NCI-H187 treated with DMSO at 0.1 percent for 48 hours (cell line): ENCODE measurements around the gene NSD1.

Experiments used
- DNase-seq: peaks from one replicate; lab custom pipeline; 2025; lab: John Stamatoyannopoulos, UW

The NSD1 gene

DNA sequence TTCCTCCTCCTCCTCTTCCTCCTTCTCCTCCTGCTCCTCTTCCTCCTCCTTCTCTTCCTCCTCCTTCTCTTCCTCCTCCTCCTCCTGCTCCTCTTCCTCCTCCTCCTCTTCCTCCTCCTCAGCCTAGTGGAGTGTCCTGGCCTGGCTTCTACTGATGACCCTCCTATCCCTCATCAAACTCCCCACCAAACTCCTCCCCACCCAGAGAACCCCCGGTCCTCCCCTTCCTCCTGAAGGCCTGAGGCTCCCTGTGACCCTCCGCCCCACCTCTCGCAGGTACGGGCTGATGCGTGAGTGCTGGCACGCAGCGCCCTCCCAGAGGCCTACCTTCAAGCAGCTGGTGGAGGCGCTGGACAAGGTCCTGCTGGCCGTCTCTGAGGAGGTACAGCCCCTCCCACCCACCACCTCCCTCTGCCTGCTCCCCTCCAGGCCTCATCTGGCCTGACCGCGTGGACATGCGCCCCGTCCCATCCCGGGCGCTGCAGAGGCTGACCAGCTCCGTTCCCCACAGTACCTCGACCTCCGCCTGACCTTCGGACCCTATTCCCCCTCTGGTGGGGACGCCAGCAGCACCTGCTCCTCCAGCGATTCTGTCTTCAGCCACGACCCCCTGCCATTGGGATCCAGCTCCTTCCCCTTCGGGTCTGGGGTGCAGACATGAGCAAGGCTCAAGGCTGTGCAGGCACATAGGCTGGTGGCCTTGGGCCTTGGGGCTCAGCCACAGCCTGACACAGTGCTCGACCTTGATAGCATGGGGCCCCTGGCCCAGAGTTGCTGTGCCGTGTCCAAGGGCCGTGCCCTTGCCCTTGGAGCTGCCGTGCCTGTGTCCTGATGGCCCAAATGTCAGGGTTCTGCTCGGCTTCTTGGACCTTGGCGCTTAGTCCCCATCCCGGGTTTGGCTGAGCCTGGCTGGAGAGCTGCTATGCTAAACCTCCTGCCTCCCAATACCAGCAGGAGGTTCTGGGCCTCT is 36.3 kb upstream of the NSD1 start:
- DNase-seq: no peak

- no peak for DNase-seq
These were observed 35.5 kb upstream of the NSD1 start for GRCh38 chr5:177098120-177098469.

- DNase-seq: no peak
These were observed 35.0 kb upstream of the NSD1 start for GRCh38 chr5:177098470-177099141.

DNA sequence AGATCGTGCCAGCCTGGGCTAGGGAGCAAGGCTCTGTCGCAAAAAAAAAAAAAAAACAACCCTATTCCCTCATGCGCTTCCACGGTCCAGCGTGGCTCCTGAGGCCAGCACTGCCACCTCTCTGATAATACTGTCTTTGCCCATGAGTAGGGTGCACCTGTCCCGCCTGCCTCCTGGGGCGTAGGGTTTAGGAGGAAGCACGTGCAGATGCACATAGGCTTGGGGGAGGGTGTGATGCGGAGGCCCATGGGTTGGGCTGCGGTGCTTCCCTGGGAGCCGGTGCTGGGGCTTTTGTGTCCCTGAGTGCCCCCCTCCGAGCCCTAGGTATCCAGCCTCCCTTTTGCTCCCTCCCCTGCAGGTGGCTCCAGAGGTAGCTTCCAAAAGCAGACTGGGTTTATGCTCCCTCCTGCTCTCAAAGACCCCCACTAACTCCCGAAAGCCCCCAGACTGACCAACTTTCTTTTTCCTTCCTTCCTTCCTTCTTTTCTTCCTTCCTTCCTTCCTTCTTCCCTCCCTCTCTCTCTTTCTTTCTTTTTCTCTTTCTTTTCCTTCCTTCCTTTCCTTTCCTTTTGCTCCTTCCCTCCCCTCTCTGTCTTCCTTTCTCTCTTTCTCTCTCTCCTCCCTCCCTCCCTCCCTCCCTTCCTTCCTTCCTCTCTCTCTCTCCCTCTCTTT is 34.0 kb upstream of the NSD1 start:
- no peak for DNase-seq

- DNase-seq: no peak
These were observed 32.9 kb upstream of the NSD1 start for GRCh38 chr5:177100714-177101121.

GRCh38 chr5:177103523-177104253 is 29.9 kb upstream of the NSD1 start:
- no peak for DNase-seq

GRCh38 chr5:177105691-177106476 is 27.7 kb upstream of the NSD1 start:
- DNase-seq: no peak

DNA sequence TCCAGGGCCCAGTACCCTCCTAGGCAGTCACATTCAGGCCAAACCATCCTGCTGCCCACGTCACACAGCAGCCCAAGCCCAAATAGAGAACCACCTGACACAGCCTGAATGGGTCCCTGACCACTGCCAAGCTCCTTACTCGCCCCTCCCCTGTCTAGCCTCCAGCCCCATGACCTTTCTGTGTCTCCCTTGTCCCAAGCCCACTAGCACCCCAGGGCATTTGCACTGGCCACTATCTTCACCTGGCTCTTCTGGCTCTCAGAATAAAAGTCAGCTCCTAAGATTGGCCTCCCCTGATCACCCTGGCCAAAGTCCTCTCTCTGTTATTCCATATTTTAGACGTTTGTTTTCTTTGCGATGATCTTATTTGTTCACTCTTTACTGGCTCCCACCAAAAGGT is 26.4 kb upstream of the NSD1 start:
- DNase-seq: no peak

DNA sequence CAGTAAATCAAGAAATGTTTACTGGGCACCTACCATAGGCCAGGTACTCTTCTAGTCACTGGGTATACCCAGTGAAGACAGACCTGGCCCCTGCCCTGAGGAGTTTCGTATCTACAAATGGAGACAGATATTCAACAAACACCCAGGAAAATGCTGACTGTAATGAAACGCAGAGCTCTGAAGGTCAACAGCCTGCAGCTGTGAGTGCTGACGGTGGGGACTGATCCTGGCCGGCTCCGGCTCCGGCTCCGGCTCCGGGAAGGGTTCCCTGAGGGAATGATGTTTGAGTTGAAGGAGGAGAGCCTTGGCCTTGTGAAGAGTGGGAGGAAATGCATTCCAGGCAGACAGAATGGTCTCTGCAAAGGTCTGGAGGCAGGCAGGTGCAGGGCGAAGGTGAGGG is 23.8 kb upstream of the NSD1 start:
- DNase-seq: no peak

GRCh38 chr5:177111720-177112394 is 21.7 kb upstream of the NSD1 start:
- DNase-seq: no peak

DNA sequence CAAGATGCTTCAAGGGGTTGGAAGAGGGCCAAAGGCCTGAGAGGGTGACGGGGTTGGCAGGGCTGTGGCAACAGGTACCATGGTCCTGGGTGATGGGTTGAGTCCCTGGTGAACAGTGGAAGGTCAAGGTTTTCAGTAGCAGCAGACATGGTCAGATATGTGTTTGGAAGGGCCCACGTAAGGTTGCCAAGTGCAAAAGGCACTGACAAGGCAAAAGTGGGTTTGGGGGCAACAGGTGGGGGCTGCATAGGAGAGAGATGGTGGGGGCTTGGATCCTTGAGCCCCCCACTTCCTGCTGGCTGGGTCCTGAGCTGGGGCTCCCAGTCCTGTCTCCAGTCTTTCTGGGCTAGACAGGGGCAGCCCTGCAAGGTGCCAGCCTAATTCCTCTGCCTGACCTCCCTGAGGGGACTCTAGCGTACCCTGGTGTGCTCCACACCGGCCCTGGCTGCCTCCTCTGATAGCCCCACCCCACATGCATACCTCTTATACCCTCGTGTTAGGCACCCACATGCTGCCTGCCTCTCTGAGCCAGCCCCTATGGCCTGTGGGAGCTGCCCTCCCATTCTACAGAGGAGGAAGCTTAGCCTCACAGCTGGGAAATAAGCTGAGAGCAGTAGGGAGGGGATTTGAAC is 20.9 kb upstream of the NSD1 start:
- no peak for DNase-seq

DNA sequence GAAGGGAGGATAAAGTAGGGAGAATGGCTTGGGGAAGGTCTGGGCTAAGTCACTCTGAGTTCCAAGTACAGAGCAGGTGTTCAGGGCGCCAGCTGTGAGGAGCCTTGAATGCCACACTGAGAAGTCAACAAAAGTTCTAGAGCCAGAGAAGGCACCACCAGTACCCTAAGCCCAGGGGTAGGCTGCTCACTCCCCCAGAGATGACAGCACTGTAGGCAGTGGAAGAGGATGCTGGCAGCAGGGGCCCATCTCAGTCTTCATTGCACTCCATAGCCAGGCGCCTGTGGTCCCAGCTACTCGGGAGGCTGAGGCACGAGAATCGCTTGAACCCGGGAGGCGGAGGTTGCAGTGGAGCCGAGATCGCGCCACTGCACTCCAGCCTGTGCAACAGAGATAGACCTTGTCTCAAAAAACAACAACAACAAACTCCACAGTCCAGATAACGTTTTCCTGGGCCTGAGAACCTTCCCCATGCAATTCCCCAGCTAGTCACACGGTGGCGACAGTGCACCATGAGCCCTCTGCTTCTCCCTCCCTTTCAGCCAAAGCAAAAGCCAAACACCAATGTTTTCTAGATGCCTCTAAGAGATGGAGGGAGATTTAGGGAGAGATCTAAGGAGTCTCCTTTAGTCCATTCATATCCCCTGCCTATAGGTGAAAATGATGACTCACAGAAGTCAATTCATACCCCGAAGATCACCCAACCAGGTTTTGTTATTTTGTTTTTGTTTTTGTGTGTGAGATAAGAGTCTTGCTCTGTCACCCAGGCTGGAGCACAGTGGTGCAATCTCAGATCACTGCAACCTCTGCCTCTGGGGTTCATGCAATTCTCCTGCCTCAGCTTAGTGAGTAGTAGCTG is 19.8 kb upstream of the NSD1 start:
- peak; percentile 37 for DNase-seq

DNA sequence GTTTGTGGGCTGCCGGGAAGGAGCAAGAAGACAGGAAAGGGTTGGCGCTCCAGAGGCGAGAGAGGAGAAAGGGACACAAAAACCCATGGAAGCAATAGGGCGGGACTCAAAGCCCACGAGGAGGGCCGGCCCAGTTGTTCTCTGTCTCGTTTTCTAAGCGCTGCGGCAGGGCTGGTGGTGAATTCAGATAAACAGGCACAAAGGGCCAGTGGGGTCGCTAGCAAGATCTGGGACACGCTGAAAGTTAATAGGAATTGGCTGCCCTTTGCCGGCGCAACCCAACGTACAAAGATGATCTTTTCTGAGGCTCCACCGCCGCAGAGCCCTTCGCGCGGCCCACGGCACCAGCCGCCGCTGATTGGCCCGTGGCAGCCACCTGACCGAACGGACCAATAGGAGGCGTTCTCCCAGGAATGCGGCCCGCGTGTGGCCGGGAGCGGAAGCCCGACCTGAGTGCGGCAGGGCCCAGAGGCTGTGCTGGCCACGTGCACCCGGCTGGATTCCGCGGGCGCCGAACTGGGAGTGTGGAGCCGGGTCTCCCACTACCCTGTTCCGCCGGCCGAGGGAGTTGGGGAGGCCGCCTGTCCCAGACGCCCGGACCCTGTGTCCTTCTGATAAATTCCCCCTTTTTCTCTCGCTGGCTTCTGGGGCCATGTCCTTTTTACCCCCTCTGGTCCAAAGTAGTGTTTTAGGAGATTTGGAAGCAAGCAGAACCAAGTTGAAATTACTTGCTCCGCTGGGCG is 16.8 kb upstream of the NSD1 start:
- no peak for DNase-seq

- DNase-seq: no peak
These were observed 16.0 kb upstream of the NSD1 start for GRCh38 chr5:177117441-177118045.

GRCh38 chr5:177122566-177122965 is 11.0 kb upstream of the NSD1 start:
- no peak for DNase-seq

GRCh38 chr5:177123789-177124485 is 9.6 kb upstream of the NSD1 start:
- no peak for DNase-seq

- no peak for DNase-seq
These were observed 9.0 kb upstream of the NSD1 start for GRCh38 chr5:177124486-177124991.
